NCI-H460 (cell line): Measurements from ENCODE around the gene WNK2. TPM values are rescaled to one million over a fixed set of nuclear protein-coding genes. Genes with fewer than 3 reads are reported as not detected.

Experiments
- DNase-seq: peaks from one replicate; pipeline ENCODE4 v3.0.0-alpha.2; 2016; ENCODE audit warnings: low read depth; ENCODE audit errors: extremely low read depth
- total RNA-seq: library from RNA; depleted of rRNA; stranded (reverse); fragments of >200 nt; shearing (Covaris generic); gene quantifications from 2 replicates; pipeline ENCODE4 v1.2.3, GENCODE V29; 2014

Gene WNK2
- total RNA-seq, 1 experiment from 2014 or later: 4.5 TPM

DNA sequence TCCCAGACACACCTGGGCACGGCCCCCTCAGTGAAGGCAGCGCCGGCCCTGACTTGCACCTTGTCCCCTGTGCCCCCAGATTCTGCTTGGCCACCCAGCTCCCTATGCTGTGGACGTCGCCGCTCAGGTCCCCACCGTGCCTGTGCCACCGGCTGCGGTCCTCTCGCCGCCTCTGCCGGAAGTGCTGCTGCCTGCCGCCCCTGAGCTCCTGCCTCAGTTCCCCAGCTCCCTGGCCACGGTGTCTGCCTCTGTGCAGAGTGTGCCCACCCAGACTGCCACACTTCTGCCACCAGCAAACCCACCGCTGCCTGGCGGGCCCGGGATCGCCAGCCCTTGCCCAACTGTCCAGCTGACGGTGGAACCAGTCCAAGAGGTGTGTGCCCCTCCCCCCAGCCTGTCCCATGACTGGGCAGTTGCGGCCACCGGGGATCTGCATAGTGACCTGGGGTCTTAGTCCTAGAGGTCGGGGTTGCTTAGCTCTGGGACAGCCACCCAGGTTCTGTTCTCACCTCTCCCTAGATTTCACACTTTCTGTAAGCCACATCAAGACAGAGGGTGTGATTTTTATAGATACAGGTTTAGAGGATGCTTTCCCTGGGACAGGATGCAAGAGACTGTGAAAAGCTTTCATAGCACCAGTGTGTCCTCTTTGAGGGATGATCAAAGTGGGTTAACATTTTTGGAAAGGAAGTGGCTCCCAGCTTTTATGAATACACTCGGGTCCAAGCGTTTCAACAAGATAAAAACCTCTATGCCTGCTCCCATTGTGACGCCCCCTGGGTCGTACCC is 78.0 kb downstream of the WNK2 start:
- DNase-seq: no peak

DNA sequence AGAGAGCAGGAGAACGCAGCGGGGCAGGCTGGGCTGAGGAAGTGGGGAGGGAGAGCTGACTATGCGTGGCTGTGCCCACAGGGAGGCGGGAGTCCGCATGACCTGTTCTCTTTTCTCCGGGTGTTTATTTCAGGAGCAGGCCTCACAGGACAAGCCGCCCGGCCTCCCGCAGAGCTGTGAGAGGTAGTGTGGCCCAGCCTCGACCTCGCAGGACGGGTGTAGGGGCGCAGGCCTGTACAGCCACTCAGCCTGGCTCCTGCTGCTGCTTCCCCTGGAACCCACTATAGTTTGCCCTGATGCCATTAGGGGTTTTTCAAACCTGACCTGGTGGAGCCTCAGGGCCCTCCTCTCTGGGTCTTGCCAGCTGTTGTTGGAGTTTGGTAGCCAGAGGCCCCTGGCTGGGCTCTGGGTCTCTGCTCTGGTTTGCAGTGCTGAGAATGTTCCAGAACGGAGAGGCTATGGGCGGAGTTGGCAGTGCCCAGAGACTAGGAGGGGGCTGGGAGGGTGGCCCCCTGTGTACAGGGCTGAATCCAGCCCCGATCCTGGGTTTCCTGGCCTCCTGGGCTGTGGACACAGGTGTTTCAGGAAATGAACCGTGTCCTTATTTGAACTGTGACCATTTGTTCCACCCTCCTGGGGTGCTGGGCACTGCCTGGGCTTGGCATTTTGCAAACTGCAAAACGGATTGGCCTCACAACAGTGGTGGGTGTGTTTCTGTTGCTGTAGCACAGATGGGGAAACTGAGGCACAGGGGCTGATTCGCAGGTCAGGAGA is 78.8 kb downstream of the WNK2 start:
- DNase-seq: no peak

DNA sequence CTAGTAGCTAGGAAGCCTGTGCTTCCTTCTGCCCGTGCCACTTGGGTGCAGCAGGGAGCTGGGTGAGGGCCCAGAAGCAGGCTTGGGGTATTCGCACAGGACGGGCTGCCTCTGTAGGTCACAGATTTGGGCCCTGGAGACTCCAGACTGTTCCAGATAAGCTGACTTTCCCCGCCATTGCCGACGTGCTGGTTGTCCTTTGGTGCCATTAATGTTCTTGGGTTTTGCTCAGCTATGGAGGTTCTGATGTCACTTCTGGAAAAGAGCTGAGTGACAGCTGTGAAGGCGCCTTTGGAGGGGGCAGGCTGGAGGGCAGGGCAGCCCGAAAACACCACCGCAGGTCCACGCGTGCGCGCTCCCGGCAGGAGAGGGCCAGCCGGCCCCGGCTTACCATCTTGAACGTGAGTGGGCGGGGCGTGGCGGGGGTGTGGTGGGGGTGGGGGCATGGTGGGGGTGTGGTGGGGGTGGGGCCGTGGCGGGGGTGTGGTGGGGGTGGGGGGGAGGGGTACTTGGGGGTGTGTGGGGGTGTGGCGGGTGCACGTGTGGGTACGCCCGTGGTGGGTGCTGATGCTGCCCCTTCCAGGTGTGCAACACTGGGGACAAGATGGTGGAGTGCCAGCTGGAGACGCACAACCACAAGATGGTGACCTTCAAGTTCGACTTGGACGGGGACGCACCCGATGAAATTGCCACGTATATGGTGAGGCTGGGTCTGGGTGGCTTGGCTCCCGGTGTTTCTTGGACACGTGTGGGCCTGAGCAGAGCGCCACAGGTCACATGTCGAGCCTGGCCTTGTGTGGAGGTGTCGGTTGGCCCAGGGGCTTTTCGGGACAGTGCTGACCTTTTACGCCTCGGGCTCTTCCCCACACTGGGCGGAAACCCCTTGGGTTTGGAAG is 79.6 kb downstream of the WNK2 start:
- no peak for DNase-seq

- no peak for DNase-seq
Observed at GRCh38 chr9:93264338-93265125, 80.6 kb downstream of the WNK2 start.

- no peak for DNase-seq
Observed at GRCh38 chr9:93265301-93265971, 81.5 kb downstream of the WNK2 start.

DNA sequence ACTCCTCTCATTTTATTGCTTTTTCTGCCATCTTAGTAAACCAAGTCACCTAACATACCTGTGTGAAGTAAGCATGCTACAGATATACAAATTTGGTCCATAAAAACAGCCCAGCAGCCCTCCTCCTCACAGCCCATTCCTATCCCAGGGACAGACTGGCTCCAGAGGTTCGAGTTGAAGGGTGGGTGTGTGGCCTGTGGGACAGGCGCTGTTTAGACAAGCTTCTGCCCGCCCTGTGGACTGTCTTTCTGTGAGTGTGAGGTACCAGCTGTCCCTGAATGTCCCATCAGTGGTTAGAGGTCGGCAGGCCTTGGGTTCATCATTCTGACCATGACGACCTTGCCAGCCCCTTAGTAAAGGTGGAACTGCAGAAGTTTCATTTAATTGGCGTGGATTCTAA is 82.0 kb downstream of the WNK2 start:
- no peak for DNase-seq

DNA sequence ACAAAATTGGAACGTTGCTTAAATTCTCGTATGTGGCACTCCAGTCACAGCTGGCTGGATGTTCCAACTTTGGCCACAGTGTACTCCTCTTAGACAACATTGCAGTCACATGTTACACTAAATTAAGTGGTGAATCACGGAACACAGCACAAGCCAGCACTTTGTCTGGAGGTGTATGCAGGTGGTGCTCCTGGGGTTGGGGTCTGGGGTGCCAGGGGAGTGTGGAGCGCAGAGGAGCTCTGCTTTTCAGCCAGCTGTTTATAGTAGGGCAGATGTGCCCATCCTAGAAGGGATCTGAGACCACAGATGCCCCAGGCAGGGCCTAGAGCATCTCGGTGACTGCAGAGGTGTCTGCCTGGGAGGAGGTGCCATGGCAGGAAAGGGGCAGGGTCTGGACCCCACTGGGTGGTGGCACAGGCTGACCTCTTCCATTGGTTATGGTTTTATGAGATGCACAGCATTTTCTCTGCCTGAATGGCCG is 82.6 kb downstream of the WNK2 start:
- no peak for DNase-seq

DNA sequence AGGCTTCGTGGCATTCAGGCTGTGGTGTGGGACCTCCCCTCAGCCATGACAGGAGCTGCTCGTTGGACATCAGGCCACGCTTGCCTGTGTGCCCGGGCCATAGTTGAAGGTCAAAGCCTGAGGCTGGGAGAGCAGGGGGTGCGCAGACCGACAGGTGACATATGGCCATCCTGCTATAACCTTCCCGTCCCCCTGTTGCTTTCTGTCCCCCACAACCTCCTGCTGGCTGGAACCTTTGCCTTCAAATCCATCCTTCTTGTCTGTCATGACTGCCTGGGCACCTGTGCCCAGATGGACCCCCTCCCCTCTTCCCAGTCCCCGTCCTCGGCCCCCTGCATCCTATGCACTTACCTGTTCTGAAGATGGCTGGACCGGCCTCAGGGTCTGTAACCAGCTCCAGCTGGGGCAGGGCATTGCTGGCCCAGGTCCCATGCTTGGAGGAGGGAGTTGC is 83.2 kb downstream of the WNK2 start:
- DNase-seq: no peak

DNA sequence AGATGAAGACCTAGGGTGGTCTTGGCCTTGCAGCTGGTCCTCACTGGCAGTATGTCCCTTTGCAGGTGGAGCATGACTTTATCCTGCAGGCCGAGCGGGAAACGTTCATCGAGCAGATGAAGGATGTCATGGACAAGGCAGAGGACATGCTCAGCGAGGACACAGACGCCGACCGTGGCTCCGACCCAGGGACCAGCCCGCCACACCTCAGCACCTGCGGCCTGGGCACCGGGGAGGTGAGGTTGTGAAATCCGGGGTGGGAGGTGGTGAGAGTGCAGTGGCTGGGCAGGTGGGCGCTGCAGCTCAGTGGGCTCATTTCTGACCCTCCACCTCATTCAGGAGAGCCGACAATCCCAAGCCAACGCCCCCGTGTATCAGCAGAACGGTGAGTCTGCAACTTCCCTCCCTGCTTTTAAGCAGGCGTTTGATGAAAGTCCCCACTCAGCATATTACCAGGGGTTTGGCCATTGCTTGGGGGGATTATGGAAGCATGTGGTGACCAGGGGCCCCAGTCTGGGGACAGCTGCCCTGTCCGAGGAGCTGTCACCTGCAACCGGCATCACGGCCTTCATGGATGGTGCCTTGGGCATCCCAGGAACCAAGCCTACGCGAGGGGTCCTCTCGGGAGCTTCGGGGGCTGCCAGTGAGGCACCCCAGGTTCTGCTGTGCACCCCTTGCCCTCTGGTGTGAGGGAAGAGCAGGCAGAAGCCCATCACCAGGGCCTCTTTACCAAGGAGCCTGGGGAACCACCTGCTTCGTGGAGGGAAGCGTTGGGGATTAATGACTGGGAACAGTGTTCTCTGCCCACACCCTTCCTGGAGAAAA is 84.0 kb downstream of the WNK2 start:
- DNase-seq: no peak

DNA sequence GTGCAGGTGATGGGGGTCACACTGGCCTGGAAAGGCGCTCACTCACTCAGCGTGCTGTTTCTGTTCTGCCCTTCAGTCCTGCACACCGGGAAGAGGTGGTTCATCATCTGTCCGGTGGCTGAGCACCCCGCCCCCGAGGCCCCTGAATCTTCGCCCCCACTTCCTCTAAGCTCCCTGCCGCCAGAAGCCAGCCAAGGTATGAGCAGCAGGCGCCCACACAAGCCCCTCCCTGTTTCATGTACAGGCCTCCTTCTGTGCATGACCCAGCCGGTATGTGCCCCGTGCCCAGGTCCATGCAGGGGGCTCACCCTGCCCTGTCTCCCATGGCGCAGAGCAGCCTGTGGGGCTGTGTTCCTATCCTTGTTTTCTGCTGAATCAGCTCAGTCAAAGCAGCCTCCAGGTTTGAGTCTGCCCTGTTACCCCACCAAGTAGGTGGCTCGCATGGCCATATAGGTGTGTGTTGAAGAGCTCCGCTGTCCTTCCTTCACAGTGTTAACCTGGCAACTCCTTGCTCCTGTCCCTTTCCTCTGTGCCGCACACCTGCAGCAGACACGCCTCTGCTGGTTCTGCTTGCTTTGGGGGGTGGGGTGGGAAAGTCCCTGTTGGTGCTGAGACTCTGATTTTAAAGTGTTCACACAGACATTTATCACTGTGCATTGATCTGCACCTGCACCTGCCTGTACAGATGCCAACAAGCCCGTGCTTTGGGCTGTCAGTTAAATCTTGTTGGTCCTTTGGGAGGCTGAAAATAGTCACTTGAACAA is 84.8 kb downstream of the WNK2 start:
- DNase-seq: no peak

GRCh38 chr9:93270976-93271375 is 87.0 kb downstream of the WNK2 start:
- DNase-seq: no peak

DNA sequence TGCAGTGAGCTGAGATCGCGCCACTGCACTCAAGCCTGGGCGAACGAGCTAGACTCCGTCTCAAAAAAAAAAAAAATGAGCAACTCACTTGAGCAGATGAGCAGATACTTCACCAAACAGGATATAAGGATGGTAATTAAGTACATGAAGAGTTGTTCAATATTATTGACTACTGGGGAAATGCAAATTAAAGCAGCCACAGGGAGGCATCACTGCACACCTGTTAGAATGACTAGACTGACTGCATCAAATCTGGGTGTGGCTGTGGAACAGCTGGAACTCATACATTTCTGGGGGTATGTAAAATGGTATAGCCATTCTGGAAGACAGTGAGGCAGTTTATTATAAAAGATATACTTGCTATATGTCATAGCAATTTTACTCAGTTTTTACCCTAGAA is 93.0 kb downstream of the WNK2 start:
- no peak for DNase-seq

DNA sequence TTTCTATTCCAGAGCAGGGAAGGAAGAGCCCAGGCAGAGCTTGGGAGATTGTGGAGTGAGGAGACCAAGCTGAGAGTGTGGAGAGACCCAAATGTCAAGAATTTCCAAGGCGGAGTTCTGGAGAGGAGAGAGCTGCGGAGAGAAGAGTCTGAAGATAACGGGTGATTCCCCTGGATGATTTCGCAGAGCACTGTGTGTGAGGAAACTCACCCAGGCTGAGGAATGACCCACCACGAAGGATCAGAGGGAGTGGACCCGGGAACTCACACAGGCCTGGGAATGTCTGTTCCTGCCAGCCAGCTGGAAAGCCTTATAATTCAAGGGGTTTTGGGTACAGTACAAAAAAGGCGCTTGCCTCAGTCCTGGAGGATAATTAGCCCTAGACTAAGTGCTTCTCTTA is 94.2 kb downstream of the WNK2 start:
- no peak for DNase-seq

GRCh38 chr9:93280661-93281259 is 96.8 kb downstream of the WNK2 start:
- DNase-seq: no peak

DNA sequence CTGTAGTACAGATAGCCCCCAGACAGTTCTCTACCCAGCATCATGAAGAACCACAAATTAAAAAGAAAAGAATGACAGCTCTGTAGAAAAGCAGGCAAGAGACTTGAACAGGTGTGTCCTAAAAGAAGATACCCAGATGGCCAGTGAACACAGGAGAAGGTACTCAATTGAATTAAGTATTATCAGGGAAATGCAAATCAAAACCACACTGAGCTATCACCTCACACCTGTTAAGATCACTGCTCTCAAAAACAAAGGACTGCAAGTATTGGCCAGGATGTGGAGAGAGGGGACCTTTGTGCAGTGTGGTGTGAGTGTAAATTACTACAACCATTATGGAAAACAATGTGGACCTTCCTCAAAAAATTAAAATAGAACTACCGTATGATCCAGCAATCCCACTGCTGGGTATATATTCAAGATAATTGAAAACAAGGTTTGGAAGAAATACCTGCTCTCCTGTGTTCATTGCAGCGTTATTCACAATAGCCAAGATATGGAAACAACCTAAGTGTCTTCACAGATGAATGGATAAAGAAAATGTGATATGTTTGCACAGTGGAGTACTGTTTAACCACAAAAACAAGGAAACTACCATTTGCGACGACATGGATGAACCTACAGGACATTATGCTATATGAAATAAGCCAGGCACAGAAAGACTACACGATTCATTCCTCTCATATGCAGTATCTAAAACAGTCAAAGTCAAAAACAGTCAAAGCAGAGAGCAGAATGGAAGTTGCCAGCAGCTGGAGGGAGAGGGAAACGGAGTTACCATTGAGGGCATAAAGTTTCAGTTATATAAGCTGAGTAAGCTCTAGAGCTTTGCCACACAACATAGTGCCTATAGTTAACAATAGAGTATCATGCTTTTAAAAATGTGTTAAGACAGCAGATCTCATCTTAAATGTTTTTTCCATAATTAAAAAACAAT is 102.6 kb downstream of the WNK2 start:
- no peak for DNase-seq

DNA sequence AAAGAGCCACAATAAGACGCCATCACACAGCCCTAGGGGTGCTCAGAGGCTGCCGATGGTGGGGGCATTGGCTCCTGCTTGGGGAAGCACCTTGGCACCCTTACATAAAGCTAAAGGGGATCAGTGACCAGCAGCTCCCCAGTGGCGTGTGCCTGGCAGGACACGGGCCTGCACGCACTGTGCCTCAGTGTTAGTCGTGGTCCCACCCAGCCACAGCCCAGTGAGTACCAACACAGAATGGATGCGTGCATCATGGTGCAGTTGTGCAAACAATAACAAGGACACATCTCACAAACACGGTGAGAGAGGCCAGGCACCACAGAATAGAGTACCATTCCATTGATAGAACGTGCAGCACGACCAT is 103.2 kb downstream of the WNK2 start:
- no peak for DNase-seq
